Spleen (tissue), 11 donors: ENCODE data around the gene MATK. TPM values are rescaled to one million over a fixed set of nuclear protein-coding genes. Genes with fewer than 3 reads are reported as not detected.
"Not testable (repeated sequence)": the region's sequence is repeated elsewhere in the genome, so short reads cannot be mapped to it uniquely, and the experiment has no call there.

Experiments used
- DNase-seq: peaks from one replicate; pipeline ENCODE4 v3.0.0-alpha.2; 2020
- H3K27ac ChIP-seq, 8 donors: fragments of 200-600 bp; sonication (generic) in 7 of 8; 1 replicate in 4 of 8; 2 replicates in 4 of 8; pipeline versions ENCODE4 v1.5.0 to v1.8.0; 2016 to 2021; ENCODE audit warnings: inconsistent platforms in 4 of 8, mild to moderate bottlenecking in 4 of 8, moderate library complexity in 1 of 8
- H3K27me3 ChIP-seq, 7 donors: fragments of 200-600 bp; sonication (generic) in 6 of 7; replicated peaks in 1 of 7; 1 replicate in 4 of 7; 2 replicates in 3 of 7; pipeline versions ENCODE4 v1.5.0 to v1.8.0; 2016 to 2021; ENCODE audit warnings: inconsistent platforms in 3 of 7, mild to moderate bottlenecking in 1 of 7
- H3K36me3 ChIP-seq, 6 donors: fragments of 200-600 bp; sonication (generic) in 5 of 6; 1 replicate in 4 of 6; 2 replicates in 2 of 6; pipeline versions ENCODE4 v1.5.0 to v1.8.0; 2016 to 2021; ENCODE audit warnings: inconsistent platforms in 2 of 6
- H3K4me1 ChIP-seq, 6 donors: fragments of 200-600 bp; sonication (generic) in 5 of 6; 1 replicate in 3 of 6; 2 replicates in 3 of 6; pipeline versions ENCODE4 v1.5.0 to v1.8.0; 2016 to 2021; ENCODE audit warnings: inconsistent platforms in 3 of 6
- H3K4me3 ChIP-seq, 8 donors: fragments of 200-600 bp; sonication (generic) in 7 of 8; 1 replicate in 4 of 8; 2 replicates in 4 of 8; pipeline versions ENCODE4 v1.5.0 to v1.8.0; 2016 to 2021; ENCODE audit warnings: inconsistent platforms in 4 of 8, mild to moderate bottlenecking in 4 of 8, moderate library complexity in 2 of 8
- H3K9me3 ChIP-seq, 8 donors: fragments of 200-600 bp; sonication (generic) in 7 of 8; 1 replicate in 4 of 8; 2 replicates in 4 of 8; pipeline versions ENCODE4 v1.5.0 to v1.8.0; 2016 to 2021; ENCODE audit warnings: inconsistent platforms in 4 of 8
- CTCF ChIP-seq, 11 experiments: fragments of 200-600 bp in 7 of 11; fragments of 450-650 bp in 4 of 11; sonication (generic) in 4 of 11; IDR thresholded peaks in 8 of 11; conservative IDR thresholded peaks in 3 of 11; 1 replicate in 7 of 11; 2 replicates in 4 of 11; pipeline versions ENCODE4 v1.4.0 to v1.8.0; 2016 to 2021; ENCODE audit warnings: antibody characterized with exemption in 11 of 11, inconsistent platforms in 4 of 11, mild to moderate bottlenecking in 1 of 11
- POLR2A ChIP-seq, 3 donors: fragments of 450-650 bp; IDR thresholded peaks; one replicate each; pipeline ENCODE4 v1.5.1; 2017; ENCODE audit warnings: antibody characterized with exemption in 3 of 3, mild to moderate bottlenecking in 1 of 3
- POLR2AphosphoS5 ChIP-seq, 3 donors: sonication (generic); formaldehyde crosslinking; IDR thresholded peaks; one replicate each; pipeline ENCODE4 v1.5.1; 2017; ENCODE audit warnings: antibody characterized with exemption in 3 of 3
- WGBS, 5 donors: extraction: QIAGEN DNeasy Blood & Tissue Kit in 3 of 5; methylation state at CpG; one replicate each; pipeline versions ENCODE4 v1.1.5 to v1.1.7; 2013 to 2018; 5-methylcytosine and 5-hydroxymethylcytosine counted together
- intact Hi-C: fragments of 100-400 bp; cut with DNase I; formaldehyde crosslinking; loops from one replicate; pipeline ENCODE4 v1.15.0; 2023; ENCODE audit warnings: low total_unique reads
- polyA plus RNA-seq, 3 donors: library from polyadenylated mRNA; stranded (reverse); fragments of 200-250 nt; gene quantifications; one replicate each; pipeline ENCODE4 v1.2.1, GENCODE V29; 2013
- total RNA-seq, 7 donors: library from RNA; depleted of rRNA in 3 of 7; stranded (reverse); fragments of >200 nt in 3 of 7; fragmentation: NEBNext Ultra II Directional in 4 of 7; extraction: Animal tissue kit (Norgen Biotek cat#: 25700) in 4 of 7; gene quantifications; one replicate each; pipeline versions ENCODE4 v1.1.0 to v1.2.1, GENCODE V29; 2016 to 2021
- donor health status: healthy with polysubstance abuse.
- donor health status: DM: no; HTN: no; CAD: no; lungs with moderate emphysema.
- donor health status: DM: no; HTN: no; CAD: no.
- donor health status: Bipolar disorder and iron deficiency.
- donor health status: healthy.
- donor health status: DM: no; HTN: no; CAD: no.
- donor health status: DM: yes; HTN: yes; CAD: no.

Gene MATK
- total and polyA plus RNA-seq, 10 donors: 8.1 to 22.6 (median 16.6) TPM

- WGBS, 5 donors: 89 to 94% (median 90%) methylated on average over 8 to 19 of the region's 19 CpGs
- TF ChIP-seq POLR2A (IDR thresholded peaks at IDR 0.05): no peak
- H3K4me1 ChIP-seq: peaks cover 32 to 92% (median 53%) of the 10 kb centered on the region in 6 donors
- peak overlapping the region in 1 of 8 donors; percentile 77 for H3K4me3 ChIP-seq
- H3K27ac ChIP-seq: no peak overlapping the region
- intact Hi-C loops: no loop called here
- DNase-seq: no peak
- H3K36me3 ChIP-seq: peaks cover 0 to 51% (median 24%) of the 10 kb centered on the region in 6 donors
- no peaks in the 10 kb centered on the region for H3K27me3 ChIP-seq
- H3K9me3 ChIP-seq: no peaks in the 10 kb centered on the region
Observed at GRCh38 chr19:3759482-3760254, 26.5 kb downstream of the MATK start.

- H3K27me3 ChIP-seq, DNase-seq, H3K9me3 ChIP-seq, H3K4me3 ChIP-seq, intact Hi-C loops, H3K27ac ChIP-seq: not testable (repeated sequence)
- WGBS, 5 donors: 95 to 99% (median 97%) methylated on average over 13 of the region's 13 CpGs
- Histone ChIP-seq H3K36me3 (peaks cover 0 to 65% (median 37%) of the 10 kb centered on the region in 6 donors), H3K4me1 (peaks cover 27 to 80% (median 44%) of the 10 kb centered on the region in 6 donors)
Observed at GRCh38 chr19:3758297-3758696, 27.9 kb downstream of the MATK start.

DNA sequence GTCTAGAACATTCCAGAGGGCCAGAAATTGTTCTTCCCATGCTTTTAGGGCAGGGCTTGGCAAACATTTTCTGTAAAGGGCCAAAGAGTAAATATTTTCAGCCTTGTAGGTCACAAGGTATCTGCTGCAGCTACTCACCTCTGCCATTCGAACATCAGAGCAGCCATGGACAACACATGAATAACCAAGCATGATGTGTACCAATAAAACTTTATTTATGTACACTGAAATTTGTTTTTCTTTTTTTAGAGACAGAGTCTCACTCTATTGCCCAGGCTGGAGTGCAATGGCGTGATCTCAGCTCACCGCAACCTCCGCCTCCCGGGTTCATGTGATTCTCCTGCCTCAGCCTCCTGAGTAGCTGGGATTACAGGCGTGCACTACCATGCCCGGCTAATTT is 28.5 kb downstream of the MATK start:
- intact Hi-C loops, DNase-seq, H3K4me3 ChIP-seq, H3K27me3 ChIP-seq, H3K9me3 ChIP-seq, H3K27ac ChIP-seq: not testable (repeated sequence)
- peaks cover 24 to 76% (median 40%) of the 10 kb centered on the region in 6 donors for H3K4me1 ChIP-seq
- WGBS, 5 donors: 96 to 97% (median 96%) methylated on average over 7 of the region's 7 CpGs
- H3K36me3 ChIP-seq: peaks cover under 1 to 71% (median 43%) of the 10 kb centered on the region in 6 donors

GRCh38 chr19:3753631-3754410 is 32.4 kb downstream of the MATK start:
- no peak for DNase-seq
- Histone ChIP-seq H3K4me3 (no peak overlapping the region), H3K4me1 (peaks cover 1 to 41% (median 9%) of the 10 kb centered on the region in 6 donors), H3K27me3 (no peaks in the 10 kb centered on the region), H3K27ac (no peak overlapping the region), H3K9me3 (peaks cover 0 to 4% (median 0%) of the 10 kb centered on the region in 8 donors), H3K36me3 (peaks cover 3 to 94% (median 65%) of the 10 kb centered on the region in 6 donors)
- 90 to 96% (median 94%) methylated on average over 27 to 51 of the region's 51 CpGs for WGBS, 5 donors
- intact Hi-C loops: no loop called here
- TF ChIP-seq CTCF (IDR thresholded peaks at IDR 0.05 in 8 of 11, conservative IDR thresholded peaks at IDR 0.05 in 3 of 11) (no peak), POLR2AphosphoS5 (IDR thresholded peaks at IDR 0.05) (no peak), POLR2A (IDR thresholded peaks at IDR 0.05) (no peak)

- 87 to 100% (median 91%) methylated on average over 1 to 25 of the region's 25 CpGs for WGBS, 5 donors
- peaks cover 3 to 81% (median 57%) of the 10 kb centered on the region in 6 donors for H3K36me3 ChIP-seq
- intact Hi-C loops: no loop called here
- peak in 1 of 3 donors; percentile 30 for TF ChIP-seq POLR2AphosphoS5 (IDR thresholded peaks at IDR 0.05)
- TF ChIP-seq CTCF (IDR thresholded peaks at IDR 0.05 in 8 of 11, conservative IDR thresholded peaks at IDR 0.05 in 3 of 11): no peak
- no peak overlapping the region for H3K4me3 ChIP-seq
- no peak overlapping the region for H3K27ac ChIP-seq
- H3K27me3 ChIP-seq: peaks cover 0 to 5% (median 0%) of the 10 kb centered on the region in 7 donors
- H3K9me3 ChIP-seq: peaks cover 0 to 4% (median 0%) of the 10 kb centered on the region in 8 donors
- DNase-seq: no peak
- peaks cover 0 to 28% (median 0%) of the 10 kb centered on the region in 6 donors for H3K4me1 ChIP-seq
Observed at GRCh38 chr19:3752492-3752891, 33.7 kb downstream of the MATK start.
